HG02759 (cell line): ENCODE measurements around the gene OTUD5.

Experiments
- ATAC-seq: cut with Tn5 transposase; IDR thresholded peaks from one replicate; pipeline ENCODE4 v1.9.1; 2021; ENCODE audit warnings: mild to moderate bottlenecking, moderate library complexity; ENCODE audit not compliant: unreplicated experiment

The OTUD5 gene

DNA sequence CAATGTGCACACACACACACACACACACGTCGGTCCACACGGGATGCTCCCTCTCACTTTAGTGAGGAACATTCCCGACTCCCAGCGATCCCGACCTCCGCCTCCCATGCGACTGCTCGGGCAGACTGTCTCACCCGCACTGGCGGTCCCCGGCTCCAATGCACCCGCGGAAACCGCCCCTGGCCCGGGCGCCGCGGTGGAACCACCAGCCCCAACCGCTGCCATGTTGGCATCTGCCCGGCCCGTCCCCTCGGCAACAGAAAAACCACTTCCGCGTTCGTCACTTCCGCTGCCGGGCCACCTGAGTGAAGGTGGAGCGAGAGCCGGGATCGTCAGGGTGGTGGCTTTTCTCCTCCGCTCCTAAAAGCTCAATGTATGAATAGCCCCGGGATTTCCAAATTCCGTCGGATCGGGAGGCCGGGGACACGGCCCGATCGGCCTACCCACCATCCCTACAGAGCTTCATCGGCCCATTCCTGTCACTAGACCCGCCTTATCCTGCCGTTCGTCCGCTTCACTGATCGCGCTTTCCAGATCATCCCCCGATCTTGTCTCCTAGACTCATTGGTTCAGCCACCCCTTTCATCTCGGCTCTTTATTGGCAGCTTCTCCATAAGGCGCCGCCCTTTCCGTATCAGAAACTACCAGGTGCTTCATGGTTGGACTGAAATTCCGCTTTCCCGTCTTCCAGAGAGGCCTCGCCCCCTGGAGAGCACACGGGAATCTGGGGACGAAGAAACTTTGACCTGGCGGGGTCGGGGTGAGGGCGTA is 45.8 kb downstream of the OTUD5 start, which contains the start of gene SLC35A2:
Gene SLC35A2, minus strand, starts transcription at position 235 of the 771 bp plus-strand sequence. Its CDS starts 10 bp downstream, at position 225.
- peak; percentile 83 for ATAC-seq

DNA sequence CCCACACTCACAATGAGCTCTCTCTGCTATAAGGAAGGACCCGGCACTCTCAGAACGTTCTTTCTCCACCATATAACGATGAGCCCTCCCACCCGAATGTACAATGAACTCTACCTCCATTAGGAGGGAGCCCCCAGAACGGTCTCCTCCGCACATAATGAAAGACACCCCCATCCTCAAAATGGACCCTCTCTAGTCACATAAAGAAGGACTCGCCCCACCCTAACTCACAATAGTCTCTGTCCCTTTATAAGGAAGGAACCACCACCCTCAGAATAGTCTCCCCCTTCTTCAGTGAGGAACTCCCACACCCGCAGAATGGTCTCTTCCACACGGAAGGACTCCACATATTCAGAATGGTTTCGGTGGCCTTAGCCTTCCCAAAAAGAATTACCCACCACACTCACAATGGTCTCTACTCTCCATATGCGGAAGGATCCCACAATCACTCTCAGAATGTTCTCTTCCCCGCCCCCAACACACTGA is 46.4 kb downstream of the OTUD5 start:
- no peak for ATAC-seq

DNA sequence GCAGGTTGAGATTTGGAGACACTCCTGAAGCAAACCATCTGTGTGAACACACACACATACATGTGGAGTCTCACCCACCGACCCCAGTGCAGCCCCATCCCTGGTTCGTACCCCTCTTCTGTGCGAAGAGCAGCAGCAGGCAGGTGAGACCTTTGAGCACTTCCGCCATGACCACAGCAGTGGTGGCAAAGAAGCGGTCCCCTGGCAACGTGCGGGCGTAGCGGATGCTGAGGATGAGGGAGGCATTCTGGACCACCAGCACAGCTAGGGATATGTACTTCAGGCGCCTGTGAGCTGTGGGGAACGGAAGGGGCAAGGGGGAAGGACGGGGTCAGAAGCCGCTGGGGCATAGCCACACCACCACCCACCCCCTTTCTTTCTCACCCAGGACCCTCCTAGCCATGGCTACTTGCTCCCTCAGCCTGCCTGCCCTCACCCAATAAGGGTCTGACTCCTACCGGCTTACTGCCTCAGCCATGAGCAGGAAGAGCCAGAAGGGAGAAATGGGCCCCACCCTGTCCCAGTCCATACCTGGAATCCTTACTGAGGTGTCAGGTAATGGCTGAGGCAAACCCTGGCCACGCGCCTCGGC is 47.6 kb downstream of the OTUD5 start:
- no peak for ATAC-seq

DNA sequence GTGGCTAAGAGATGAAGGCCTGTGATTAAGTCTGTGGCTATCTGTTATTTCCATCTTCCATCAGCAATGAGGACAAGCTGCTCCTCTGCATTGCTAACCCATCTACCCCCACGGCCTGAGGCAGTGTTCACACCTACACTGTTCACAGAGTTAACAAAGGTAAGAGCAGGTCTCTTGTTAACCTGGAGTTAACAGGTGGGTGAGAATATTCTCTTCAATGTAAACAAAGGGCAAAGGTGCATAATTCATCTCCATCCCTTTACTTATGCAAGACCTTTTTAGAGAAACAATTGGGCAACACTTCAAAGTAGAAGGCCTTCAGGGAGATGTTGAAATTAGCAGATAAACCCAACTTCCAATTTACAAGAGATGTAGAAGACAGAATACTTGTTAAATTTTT is 48.8 kb downstream of the OTUD5 start:
- ATAC-seq, result no peak

DNA sequence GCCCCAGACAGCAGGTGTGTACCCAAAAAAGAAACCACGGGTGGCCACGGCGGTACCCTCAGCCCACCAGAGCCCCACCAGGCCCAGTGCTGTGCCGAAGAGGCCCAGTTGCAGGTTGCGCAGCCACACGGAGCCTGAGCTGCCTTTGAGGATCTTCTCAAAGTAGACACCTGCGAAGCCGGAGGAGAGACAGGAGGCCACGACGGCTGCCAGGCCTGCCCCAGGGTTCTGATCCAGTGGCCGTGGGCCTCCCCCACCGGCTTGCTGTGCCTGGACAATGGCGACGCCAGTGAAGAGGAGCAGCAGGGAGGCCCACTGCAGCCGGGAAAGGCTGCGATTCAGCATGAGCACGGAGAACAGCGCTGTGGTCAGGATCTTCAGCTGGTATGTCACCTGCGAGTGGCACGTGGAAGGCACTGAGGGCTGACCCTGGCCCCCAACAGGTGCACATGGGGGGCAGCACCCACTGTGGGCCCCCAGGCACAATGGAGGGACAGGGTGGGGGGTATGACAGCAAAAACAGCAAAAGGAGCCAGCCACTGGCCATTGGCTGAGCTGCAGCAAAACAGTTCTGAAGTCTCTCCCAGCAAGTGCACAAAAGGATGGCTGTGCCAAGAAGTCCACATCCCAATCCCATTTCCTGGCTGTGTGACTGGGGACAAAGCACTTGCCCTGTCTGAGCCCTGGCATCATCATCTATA is 52.2 kb downstream of the OTUD5 start:
- no peak for ATAC-seq

DNA sequence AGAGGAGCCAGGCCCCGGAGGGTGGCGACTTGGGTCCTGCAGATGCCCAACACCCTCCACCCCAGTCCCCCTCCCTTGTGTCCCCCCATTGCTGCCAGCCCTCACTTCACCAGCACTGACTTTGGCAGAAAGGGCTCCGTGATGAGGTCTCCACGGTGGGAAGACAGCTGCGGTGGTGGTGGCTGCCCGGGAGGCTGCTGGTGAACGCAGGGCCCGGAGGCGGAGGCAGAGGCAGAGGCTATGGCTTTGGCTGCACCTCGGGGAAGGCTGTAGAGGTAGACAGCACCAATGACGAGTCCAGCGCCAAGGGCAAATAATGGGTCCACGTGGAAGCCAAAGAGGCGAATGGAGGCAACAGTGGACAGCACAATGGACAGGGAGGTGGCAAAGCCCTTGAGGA is 52.8 kb downstream of the OTUD5 start:
- no peak for ATAC-seq

DNA sequence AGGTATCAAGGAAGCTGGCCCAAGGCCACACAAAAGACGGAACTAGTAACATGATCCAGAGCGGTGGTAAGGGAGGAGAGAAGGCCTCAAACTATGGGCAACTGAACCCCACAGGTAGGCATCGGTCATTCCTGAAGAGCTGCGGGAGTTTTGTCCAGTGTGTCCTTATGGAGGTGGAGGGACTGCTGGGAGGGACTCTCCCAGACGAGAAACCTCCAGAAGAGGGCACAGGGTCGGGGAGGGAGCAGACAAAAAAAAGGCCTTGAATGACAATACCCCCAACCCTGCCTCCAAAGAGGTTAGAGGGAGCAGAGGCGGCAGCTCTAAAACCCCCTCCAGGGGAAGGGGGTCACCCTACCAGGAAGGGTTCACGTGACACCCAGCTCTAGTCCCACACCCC is 53.2 kb downstream of the OTUD5 start:
- no peak for ATAC-seq

DNA sequence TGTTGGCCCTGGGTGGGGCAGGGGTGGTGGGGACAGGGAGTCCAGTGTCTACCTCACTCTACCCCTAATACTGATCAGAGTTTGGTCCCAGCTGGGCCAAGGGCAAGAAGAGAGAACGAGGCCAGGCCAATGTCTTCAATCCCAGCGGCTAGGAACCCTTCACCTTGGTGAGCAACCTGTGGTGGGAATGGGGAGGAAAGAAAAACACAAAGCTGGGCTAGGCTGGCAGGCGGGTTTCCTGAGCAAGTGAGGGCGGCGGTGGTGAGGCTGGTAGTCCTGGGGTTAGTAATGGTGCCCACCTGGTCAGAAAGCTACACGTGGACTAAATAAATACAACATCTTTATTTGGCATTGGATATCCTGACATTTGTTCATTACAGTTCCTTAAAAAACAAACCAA is 54.1 kb downstream of the OTUD5 start:
- no peak for ATAC-seq

DNA sequence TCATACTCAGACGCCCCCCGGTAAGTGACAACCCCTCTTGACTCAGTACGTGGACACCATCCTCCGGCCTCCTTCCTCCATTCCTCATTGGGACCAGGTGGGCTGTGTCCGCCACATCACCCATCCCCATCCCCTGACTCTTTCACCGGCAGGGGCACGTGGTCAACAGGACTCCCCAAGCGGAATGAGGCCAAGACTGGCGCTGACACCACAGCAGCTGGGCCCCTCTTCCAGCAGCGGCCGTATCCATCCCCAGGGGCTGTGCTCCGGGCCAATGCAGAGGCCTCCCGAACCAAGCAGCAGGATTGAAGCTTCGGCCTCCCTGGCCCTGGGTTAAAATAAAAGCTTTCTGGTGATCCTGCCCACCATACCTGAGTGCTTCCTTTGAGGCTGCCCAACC is 54.6 kb downstream of the OTUD5 start:
- ATAC-seq, result no peak

DNA sequence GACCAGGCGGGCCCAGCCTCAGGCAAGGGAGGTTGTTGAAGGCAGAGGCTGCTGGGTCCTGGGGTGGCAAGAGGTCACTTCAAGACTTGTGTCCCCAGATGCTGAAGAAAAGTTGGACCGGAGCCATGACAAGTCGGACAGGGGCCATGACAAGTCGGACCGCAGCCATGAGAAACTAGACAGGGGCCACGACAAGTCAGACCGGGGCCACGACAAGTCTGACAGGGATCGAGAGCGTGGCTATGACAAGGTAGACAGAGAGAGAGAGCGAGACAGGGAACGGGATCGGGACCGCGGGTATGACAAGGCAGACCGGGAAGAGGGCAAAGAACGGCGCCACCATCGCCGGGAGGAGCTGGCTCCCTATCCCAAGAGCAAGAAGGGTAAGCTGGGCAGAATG is 55.3 kb downstream of the OTUD5 start:
- ATAC-seq, result no peak

DNA sequence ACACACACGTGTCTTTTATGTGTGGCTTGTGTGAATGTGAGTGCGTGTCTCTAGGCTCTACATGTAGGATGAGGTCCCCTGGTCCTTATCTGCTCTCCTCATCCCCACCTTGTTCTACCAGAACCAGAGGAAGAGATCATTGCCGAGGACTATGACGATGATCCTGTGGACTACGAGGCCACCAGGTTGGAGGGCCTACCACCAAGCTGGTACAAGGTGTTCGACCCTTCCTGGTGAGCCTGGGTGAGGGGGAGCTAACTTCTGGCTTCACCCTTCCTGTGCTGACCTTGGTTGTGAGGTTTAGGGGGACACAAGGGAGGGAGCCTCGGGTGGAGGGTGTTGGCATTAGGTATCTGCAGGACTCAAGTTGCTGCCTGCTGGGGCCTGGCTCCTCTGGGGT is 56.3 kb downstream of the OTUD5 start:
- no peak for ATAC-seq

DNA sequence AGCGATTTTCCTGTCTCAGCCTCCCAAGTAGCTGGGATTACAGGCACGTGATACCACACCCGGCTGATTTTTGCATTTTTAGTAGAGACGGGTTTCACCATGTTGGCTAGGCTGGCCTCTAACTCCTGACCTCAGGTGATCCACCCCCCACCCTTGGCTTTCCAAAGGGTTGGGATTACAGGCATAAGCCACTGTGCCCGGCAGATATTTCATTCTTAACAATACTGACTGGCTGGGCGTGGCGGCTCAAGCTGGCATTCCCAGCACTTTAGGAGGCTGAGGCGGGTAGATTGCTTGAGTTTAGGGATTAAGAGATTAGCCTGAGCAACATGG is 58.4 kb downstream of the OTUD5 start:
- no peak for ATAC-seq

DNA sequence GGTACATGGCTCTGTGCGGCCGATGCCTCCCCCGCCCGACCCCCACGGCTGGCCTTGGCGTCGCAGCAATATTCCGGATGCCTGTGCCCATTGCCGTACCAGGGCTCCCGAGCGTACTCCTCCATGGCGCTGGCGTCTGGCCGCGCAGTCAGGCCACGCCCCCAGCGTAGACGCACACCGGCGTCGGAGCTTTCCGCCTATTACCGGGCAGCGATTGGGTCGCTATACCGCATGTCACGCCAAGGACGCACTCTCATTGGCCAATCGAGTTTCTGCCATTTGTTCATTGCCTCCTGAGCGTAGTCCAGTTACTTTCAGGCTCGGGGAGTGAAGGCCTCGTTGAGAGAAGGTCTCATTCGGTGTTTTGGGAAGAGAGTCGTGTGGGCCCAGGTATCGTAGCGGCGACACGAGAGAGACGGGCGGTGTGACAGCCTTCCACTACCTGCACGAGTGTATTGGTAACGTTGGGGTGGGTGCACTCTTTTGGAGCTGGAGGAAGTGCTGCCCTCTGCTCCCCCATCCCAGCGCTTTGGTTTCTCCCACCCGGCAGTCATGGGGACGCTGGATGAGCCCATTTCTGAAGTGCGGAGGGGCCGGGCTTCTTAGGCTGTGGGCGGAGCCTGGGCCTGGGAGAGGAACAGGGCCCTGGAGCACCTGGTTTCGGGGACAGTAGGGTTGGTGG is 59.6 kb downstream of the OTUD5 start, which contains the start of the genes PQBP1 and TIMM17B:
Gene PQBP1, plus strand, starts transcription at position 306 of the 682 bp plus-strand sequence. CDS start 580 bp downstream, outside the sequence.
Gene TIMM17B, minus strand, starts transcription at position 144 of the 682 bp plus-strand sequence. Its CDS starts 19 bp downstream, at position 125.
- peak; percentile 91 for ATAC-seq

DNA sequence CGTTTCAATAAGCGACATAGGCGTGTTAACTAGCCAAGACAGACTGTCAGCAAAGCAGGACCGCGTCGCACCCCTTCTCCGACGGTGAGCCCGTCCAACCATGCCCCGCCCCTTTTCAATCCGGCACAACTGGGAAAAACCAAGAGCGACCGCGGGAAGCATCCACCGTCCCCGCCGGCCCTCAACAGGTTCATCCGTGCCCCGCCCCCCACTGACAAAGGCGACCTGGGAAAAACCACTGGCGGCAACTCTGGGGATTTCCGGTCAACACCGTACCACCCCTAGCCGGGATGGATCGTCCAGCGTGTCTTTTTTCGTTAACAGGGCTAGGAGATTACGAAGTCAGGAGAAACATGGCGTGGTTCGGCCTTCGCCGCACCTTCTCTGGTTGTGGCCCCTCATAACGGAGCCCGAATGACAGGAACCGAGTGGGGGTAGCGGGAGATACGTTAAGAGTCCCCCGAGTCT is 60.2 kb downstream of the OTUD5 start:
- no peak for ATAC-seq

DNA sequence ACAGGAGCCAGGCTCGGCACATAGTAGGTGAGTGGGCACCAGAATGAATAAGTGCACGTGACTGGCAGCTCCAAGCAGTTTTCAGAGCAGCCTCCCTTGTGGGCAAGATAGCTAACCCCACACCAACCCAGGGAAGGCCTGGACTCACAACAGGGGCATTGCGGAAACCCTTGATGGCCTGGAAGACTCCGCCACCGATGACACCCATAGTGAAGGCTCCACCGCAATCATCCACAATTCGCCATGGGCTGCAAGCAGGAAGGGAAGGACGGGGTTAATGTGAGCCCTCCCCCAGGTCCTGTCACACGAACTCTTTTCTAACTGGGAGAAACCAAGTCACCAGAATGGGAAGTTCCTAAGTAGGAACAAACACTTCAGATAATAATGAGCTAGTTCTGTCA is 60.8 kb downstream of the OTUD5 start:
- no peak for ATAC-seq

DNA sequence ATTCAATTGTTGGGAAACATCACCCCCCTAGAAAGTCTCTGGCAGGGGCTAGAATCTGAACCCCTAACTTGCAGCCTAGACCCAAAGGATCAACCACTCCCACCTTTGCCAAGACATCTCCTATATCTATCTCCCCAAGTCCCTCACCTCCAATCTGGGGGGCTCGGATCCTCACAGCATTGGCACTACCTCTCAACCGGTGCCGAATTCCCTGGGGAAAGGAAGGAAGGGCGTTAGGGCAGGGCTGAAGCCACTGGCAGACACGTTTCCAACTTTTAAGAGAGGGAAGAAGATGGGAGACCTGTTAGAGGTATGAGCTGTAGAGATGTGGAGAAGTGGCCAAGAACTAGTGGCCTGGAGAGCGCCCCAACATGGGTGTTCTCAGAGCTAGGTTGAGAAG is 62.5 kb downstream of the OTUD5 start:
- ATAC-seq, result no peak

DNA sequence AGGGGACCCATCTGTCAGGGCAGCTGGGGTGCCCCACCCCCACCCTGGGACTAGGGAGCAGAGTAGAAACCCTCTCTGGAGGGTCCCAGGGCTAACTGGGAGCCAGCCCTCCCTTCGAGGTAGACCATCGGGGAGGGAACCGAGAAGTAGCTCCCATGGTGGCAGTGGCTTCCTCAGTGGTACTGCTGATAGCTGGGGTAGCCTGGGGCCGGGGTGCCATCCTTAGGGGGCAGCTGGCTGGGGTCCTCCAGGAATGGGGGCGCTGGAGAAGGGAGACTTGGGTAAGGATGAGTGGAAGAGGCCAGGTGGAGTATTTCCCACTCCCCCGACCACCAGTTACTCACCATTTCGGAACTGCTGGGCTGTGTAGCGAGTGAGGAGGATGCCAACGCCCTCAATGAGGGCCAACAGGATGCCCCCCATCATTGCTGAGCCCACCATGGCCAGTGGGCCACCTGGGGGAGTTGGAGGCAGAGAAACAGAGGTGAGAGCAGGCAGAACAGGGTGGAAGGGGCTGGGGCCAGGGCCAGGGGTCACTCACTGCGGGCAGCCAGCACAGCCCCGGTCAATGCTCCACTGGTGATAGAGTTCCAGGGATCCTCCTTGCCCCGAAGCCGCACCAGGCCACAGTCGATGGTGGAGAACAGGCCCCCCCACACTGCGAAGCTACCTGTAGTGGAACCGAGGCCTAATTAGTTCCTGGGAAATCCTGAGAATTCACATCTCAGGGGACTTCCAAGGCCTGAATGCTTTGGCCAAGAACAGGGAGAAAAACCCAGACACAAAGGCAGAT is 63.7 kb downstream of the OTUD5 start:
- ATAC-seq, result no peak

DNA sequence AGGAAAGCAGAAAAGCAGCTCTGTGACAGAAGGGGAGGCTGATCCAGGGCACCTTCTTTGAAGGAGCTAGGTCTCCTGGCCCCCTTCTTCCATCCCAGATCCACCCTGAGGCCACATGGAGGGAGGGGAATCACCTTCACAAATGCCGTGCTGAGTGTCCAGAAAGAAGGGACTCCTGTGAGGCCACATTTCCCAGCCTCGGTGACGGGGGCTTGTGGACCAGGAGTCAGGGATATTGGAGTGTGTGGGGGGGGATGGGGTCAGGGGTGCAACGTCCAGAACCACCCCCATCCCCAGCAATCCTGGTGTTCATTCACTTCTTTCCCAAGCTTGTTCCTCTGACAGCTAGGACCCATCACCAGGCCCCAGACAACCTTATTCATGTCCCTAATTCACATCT is 64.5 kb downstream of the OTUD5 start:
- ATAC-seq, result no peak

DNA sequence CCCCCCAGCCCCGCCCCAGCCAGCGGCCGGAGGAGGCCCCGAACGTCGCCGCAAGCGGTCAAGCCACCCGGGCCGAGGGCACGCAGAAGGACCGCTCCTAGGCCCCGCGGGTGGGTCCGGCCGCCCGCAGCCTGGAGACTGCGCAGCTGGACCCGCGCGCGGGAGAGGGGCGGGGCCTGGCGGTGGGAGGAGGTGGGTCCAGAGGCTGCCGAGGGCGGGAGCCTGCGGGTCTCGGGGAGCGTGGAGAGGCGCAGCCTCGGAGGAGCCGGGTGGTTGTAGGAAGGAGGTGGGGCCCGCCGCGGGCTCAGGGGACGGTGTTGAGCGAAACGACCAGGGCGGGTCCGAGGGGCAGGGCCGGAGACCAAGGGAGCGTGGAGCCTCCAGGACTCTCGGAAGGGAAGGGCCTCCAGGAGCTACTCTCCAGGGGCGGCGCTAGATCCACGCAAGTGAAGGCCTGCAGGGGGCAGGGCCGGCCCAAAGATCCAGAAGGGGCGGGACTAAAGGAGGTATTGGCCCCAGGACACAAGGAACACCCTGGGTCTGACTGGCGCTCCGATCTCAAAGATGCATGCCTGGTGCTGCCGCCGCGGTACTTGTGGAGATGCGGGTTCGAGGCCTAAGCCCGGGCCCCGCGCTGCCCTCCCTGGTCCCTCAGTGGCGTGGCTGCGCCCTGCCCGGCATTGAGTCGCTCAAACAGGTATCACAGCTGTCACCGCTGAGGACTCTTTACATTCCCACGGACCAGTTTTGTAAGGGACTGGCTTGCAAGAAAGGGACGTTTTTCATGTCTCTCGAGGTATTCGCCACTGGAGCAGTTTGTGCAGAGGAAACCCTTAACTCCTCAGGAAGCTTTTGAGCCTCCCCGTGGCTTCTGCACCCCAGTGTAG is 65.8 kb downstream of the OTUD5 start:
- peak; percentile 84 for ATAC-seq
